Dermis blood vessel endothelial cell (primary cell): ENCODE data around the gene SHLD3. TPM values are rescaled to one million over a fixed set of nuclear protein-coding genes. Genes with fewer than 3 reads are reported as not detected.

ENCODE experiments used
- total RNA-seq: library from RNA; depleted of rRNA; stranded (reverse); fragments of >200 nt; gene quantifications from 2 replicates; pipeline ENCODE4 v1.2.3, GENCODE V29; 2014

SHLD3 gene
- total RNA-seq, 1 donor from 2014 or later = 6.3 TPM

Other genes with a start within 250 kb of the SHLD3 start
- 47.0 and 52.4 TPM in 2 replicates for gene ADAMTS6, start 143.1 kb upstream of the SHLD3 start, total RNA-seq
- gene CENPK, start 61.9 kb upstream of the SHLD3 start, total RNA-seq = 14.3 and 26.6 TPM in 2 replicates
- gene PPWD1, start 61.7 kb upstream of the SHLD3 start, total RNA-seq = 49.5 and 53.6 TPM in 2 replicates
- 21.4 and 24.7 TPM in 2 replicates for gene TRIM23, start 694 bp upstream of the SHLD3 start, total RNA-seq
- gene TRAPPC13, start within 50 bp of the SHLD3 start, total RNA-seq = 29.0 and 29.3 TPM in 2 replicates
- gene SGTB, start 97.1 kb downstream of the SHLD3 start, total RNA-seq = 12.1 and 20.1 TPM in 2 replicates
- 40.2 and 78.3 TPM in 2 replicates for gene NLN, start 97.2 kb downstream of the SHLD3 start, total RNA-seq